Pancreas (tissue), 10 donors: ENCODE measurements around the gene NHLRC1. TPM values are rescaled to one million over a fixed set of nuclear protein-coding genes. Genes with fewer than 3 reads are reported as not detected.

Source experiments
- ATAC-seq, 4 donors: fragments of 200-7000 bp; cut with Tn5 transposase; one replicate each; pipeline versions ENCODE4 v1.8.0 to v1.9.1; 2020; ENCODE audit warnings: mild to moderate bottlenecking in 4 of 4, moderate library complexity in 4 of 4
- DNase-seq, 6 donors: peaks; one replicate each; pipeline ENCODE4 v3.0.0-alpha.2; 2020
- FAIRE-seq: peaks from 2 replicates; lab custom pipeline; 2012; peaks lifted over from hg19 to GRCh38; lab: Jason Lieb, UNC
- H3K27ac ChIP-seq, 4 donors: fragments of 200-600 bp; sonication (generic); 1 replicate in 3 of 4; 2 replicates in 1 of 4; pipeline versions ENCODE4 v1.5.0 to v1.8.0; 2020
- H3K27me3 ChIP-seq, 4 donors: fragments of 200-600 bp; one replicate each; pipeline ENCODE4 v1.8.0; 2021
- H3K36me3 ChIP-seq, 3 donors: fragments of 200-600 bp; sonication (generic) in 1 of 3; one replicate each; pipeline versions ENCODE4 v1.5.0 to v1.8.0; 2020 to 2021
- H3K4me1 ChIP-seq, 3 donors: fragments of 200-600 bp; one replicate each; pipeline ENCODE4 v1.8.0; 2021
- H3K4me3 ChIP-seq, 4 donors: fragments of 200-600 bp; sonication (generic) in 2 of 4; one replicate each; pipeline versions ENCODE4 v1.5.0 to v1.8.0; 2020 to 2021
- H3K9me3 ChIP-seq, 4 donors: fragments of 200-600 bp; one replicate each; pipeline ENCODE4 v1.8.0; 2021
- WGBS, 2 donors: extraction: QIAGEN DNeasy Blood & Tissue Kit; methylation state at CpG; one replicate each; pipeline ENCODE4 v1.1.7; 2013; 5-methylcytosine and 5-hydroxymethylcytosine counted together
- intact Hi-C, 3 donors: fragments of 100-400 bp; cut with DNase I; formaldehyde crosslinking; loops; one replicate each; pipeline versions ENCODE4 v1.11.1 to v1.14.2; 2022
- polyA plus RNA-seq, 2 donors: library from polyadenylated mRNA; stranded (reverse); fragments of 200-250 nt; gene quantifications; one replicate each; pipeline ENCODE4 v1.2.3, GENCODE V29; 2013
- total RNA-seq, 6 donors: library from RNA; stranded (reverse); fragmentation: NEBNext Ultra II Directional in 4 of 6; extraction: Animal tissue kit (Norgen Biotek cat#: 25700) in 4 of 6; gene quantifications; one replicate each; pipeline versions ENCODE4 v1.2.1 to v1.2.4, GENCODE V29; 2021 to 2023
- TF ChIP-seq, protein P1 (sequence below), 4 donors: fragments of 200-600 bp; sonication (generic) in 3 of 4; IDR thresholded peaks; one replicate each; pipeline versions ENCODE4 v1.5.0 to v1.8.0; 2021; ENCODE audit warnings: antibody characterized with exemption in 4 of 4
- donor health status: healthy with polysubstance abuse.
- donor health status: DM: no; HTN: no; CAD: no; lungs with moderate emphysema.
- donor health status: DM: no; HTN: no; CAD: no.
- donor health status: control.
- donor health status: control.
- donor health status: Bipolar disorder and iron deficiency.
- donor health status: DM: yes; HTN: yes; CAD: no.
- donor health status: DM: no; HTN: no; CAD: no.
- donor health status: DM: no; HTN: no; CAD: no.
- donor health status: DM: yes; HTN: yes; CAD: no.

NHLRC1 gene
- total and polyA plus RNA-seq, 8 donors: 0.93 to 1.8 (median 1.2) TPM

DNA sequence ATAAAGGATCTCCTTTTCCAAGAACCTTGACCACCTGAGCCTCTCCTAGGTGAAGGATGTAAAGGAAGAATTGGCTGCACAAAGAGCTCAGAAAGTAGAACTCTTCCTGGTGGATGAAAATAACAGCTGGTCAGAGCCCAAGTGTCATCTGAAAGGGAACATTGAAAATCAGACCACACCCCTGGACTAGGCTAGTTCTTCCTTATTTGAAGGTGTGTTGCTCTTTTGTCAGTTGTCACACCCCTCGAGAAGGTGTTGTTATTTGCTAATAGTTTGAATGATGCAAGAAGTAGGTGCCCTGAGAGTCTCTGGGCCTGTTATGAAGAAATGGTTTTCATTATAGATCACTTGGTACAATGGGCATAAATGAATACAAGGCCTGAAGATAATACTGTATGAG is 31.1 kb downstream of the NHLRC1 start:
- FAIRE-seq: no peak
- Histone ChIP-seq H3K27ac (no peak overlapping the region), H3K36me3 (no peaks in the 10 kb centered on the region), H3K4me1 (no peaks in the 10 kb centered on the region), H3K27me3 (no peaks in the 10 kb centered on the region), H3K9me3 (no peaks in the 10 kb centered on the region), H3K4me3 (no peak overlapping the region)
- WGBS, 2 donors: 75 to 79% methylated on average over 1 of the region's 1 CpG
- intact Hi-C loops: no loop called here
- ATAC-seq: no peak
- TF ChIP-seq, protein P1, sequence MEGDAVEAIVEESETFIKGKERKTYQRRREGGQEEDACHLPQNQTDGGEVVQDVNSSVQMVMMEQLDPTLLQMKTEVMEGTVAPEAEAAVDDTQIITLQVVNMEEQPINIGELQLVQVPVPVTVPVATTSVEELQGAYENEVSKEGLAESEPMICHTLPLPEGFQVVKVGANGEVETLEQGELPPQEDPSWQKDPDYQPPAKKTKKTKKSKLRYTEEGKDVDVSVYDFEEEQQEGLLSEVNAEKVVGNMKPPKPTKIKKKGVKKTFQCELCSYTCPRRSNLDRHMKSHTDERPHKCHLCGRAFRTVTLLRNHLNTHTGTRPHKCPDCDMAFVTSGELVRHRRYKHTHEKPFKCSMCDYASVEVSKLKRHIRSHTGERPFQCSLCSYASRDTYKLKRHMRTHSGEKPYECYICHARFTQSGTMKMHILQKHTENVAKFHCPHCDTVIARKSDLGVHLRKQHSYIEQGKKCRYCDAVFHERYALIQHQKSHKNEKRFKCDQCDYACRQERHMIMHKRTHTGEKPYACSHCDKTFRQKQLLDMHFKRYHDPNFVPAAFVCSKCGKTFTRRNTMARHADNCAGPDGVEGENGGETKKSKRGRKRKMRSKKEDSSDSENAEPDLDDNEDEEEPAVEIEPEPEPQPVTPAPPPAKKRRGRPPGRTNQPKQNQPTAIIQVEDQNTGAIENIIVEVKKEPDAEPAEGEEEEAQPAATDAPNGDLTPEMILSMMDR (IDR thresholded peaks at IDR 0.05): no peak
- no peak for DNase-seq

DNA sequence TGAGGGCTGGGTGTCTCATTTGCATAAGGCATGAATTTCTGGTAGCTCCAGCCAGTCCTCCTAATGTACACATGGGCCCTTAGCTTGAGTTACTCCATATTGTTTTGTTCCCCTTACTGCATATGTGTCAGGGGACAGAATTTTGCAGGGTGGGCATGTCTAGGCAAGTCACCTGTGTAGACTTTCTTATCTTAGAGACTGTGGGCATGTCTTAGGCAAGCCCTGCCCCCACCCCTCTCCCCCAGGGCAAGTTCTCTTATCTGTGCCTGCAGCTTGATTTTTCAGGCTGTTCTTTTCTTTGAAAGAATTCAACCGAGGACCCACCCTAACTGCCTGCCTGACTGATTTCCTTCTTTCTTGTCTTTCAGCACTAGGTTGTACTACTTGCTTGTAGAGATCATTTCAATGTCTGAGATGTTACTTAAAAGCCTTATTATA is 32.1 kb downstream of the NHLRC1 start:
- intact Hi-C loops: no loop called here
- TF ChIP-seq, protein P1 (IDR thresholded peaks at IDR 0.05): no peak
- no peak for FAIRE-seq
- Histone ChIP-seq H3K4me3 (no peak overlapping the region), H3K9me3 (no peaks in the 10 kb centered on the region), H3K4me1 (no peaks in the 10 kb centered on the region), H3K36me3 (no peaks in the 10 kb centered on the region), H3K27ac (no peak overlapping the region), H3K27me3 (no peaks in the 10 kb centered on the region)
- DNase-seq: no peak
- no peak for ATAC-seq
- WGBS, 2 donors: 86 to 100% methylated on average over 1 of the region's 1 CpG

DNA sequence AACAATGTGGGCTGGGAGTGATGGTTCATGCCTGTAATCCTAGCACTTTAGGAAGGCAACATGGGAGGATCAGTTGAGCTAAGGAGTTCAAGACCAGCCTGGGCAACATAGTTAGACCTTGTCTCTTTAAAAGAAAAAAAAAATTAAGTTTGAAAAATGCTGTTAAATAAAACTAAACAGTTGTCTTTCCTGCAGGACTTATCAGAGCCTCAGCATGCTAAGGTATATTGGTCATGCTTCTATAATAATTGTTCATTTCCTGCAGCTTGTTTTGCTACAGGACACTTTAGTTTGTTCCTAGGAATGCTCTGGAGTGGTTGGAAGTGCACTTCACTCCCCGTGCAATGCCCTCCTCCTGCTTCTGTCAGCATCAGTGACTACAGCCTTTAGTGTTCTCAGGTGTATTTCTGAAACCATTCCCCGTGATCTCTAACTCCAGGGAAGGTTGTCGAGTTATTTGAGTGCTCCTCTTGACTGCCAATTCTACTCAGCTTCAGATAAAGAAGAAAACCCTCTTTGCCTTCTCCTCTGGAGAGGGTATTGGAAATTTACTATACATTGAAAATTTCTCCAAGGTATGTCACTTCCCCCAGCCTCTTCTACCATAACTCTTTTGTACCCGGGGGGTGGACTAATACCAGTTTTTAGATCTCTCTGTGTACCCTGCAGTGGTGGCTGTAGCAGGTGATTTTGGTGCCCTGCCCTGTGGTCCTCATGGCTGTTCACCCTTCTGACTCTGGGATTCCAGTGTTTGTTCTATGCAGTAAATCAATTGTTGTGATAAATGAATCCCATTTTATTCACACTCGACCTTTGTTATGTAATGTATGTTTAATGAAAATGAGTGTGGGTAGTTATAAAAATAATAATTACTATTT is 33.8 kb downstream of the NHLRC1 start:
- no peaks in the 10 kb centered on the region for H3K9me3 ChIP-seq
- no peak for ATAC-seq
- 58 to 64% methylated on average over 5 of the region's 5 CpGs for WGBS, 2 donors
- no peaks in the 10 kb centered on the region for H3K36me3 ChIP-seq
- intact Hi-C loops: no loop called here
- H3K27ac ChIP-seq: no peak overlapping the region
- H3K27me3 ChIP-seq: no peaks in the 10 kb centered on the region
- TF ChIP-seq, protein P1 (IDR thresholded peaks at IDR 0.05): no peak
- FAIRE-seq: no peak
- H3K4me1 ChIP-seq: no peaks in the 10 kb centered on the region
- no peak for DNase-seq
- H3K4me3 ChIP-seq: no peak overlapping the region

DNA sequence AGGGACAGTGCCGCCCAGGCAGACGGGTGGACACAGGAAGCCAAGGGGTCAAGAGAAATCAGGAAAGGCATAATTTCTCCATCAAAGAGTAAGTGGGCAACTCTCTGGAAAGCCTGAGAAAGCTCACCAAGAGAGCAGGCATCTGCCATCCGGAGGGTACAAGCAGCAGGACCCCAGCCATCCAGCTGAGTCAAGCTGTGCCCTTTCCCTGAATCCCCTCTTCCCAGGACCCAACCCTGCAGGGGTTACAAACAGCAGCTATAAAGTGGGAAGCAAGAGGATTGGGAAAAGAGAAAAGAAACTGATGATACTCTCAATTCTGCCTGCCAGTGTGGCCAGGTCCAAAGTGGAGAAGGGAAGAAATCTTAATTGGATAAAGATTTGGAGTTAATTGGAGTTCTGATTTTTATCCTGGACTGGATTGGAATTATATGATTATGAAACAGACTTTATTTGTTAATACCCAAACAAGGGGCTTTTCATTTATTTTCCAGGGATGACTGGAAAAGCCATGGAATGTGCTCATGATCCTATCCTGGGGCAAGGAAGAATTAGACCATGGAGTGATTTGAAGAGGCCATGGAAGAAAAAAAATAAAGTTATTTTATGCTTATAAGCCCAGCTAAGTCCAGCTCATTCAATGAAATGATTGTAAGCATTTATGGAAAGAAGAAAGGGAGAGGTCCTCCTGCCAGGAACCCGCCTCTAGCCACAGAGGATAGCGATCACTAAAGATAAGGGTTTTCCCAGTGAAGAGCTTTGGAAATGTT is 34.9 kb downstream of the NHLRC1 start:
- Histone ChIP-seq H3K4me1 (no peaks in the 10 kb centered on the region), H3K27ac (no peak overlapping the region), H3K36me3 (no peaks in the 10 kb centered on the region), H3K27me3 (no peaks in the 10 kb centered on the region), H3K9me3 (no peaks in the 10 kb centered on the region), H3K4me3 (no peak overlapping the region)
- 81 to 86% methylated on average over 5 of the region's 5 CpGs for WGBS, 2 donors
- DNase-seq (no peak), FAIRE-seq (no peak), ATAC-seq (no peak)
- intact Hi-C loops: no loop called here
- TF ChIP-seq, protein P1 (IDR thresholded peaks at IDR 0.05): no peak
